HG02763 (cell line): ENCODE results near the gene FAM110C.

ENCODE experiments used
- ATAC-seq: cut with Tn5 transposase; IDR thresholded peaks from one replicate; pipeline ENCODE4 v1.9.1; 2021; ENCODE audit warnings: mild to moderate bottlenecking, moderate library complexity; ENCODE audit not compliant: unreplicated experiment

FAM110C gene

GRCh38 chr2:10222-10875, 36.0 kb downstream of the FAM110C start:
- no peak for ATAC-seq
